Fibroblast of skin of right biceps (primary cell): ENCODE results near the gene RAE1.

Experiments
- DNase-seq: peaks from one replicate; pipeline ENCODE4 v3.0.0-alpha.2; 2013

Gene RAE1

GRCh38 chr20:57389695-57390603, 38.9 kb downstream of the RAE1 start:
- DNase-seq = no peak

DNA sequence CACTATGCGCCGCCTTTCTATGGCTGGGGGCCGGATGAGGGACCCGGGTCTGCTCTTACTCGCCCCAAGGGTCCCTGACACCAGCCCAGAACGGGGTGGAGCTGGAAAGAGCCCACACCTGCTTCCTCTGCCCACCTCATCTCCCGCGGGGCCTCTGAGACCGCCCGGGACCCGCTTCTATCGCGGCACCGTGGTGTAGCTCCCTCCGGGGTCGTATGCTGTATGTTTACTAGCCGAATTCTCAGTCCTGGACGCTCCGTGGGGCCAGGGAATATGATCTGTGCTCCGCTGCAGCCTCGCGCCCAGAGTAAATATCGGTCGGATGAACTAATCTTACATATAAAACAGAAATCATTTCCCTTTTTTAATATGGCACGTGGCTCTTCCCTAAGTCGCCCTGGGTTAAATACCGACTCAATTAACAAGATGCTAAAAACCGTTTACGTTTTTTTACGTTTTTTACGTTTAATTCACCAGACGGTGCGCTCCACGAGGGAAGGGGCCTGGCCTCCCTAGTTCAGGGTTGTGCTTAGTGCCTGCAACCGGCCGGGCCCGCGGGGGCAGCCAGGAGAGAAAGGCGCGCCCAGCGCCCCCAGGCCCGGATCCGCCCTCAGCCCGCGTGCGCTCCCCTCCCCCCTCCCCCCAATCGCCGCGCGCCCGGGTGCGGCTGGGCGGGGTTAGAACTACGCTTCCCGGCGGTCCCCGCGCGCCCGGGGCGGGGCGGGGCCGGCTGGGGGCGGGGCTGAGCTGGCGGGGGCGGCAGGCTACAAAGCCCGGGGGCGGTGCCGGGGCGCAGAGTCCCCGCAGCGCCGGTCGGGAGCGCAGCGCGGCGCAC, 39.8 kb downstream of the RAE1 start, which contains the start of gene RBM38:
RBM38 (plus strand) TSS at position 793 of the 835 bp plus-strand sequence. CDS start 186 bp downstream, outside the sequence.
- peak; percentile 76 for DNase-seq

GRCh38 chr20:57391439-57392301, 40.6 kb downstream of the RAE1 start:
- DNase-seq = no peak

GRCh38 chr20:57392512-57393271, 41.6 kb downstream of the RAE1 start:
- no peak for DNase-seq

- DNase-seq = no peak
These were observed 42.5 kb downstream of the RAE1 start for GRCh38 chr20:57393321-57394120.

GRCh38 chr20:57394121-57395082, 43.3 kb downstream of the RAE1 start:
- no peak for DNase-seq

DNA sequence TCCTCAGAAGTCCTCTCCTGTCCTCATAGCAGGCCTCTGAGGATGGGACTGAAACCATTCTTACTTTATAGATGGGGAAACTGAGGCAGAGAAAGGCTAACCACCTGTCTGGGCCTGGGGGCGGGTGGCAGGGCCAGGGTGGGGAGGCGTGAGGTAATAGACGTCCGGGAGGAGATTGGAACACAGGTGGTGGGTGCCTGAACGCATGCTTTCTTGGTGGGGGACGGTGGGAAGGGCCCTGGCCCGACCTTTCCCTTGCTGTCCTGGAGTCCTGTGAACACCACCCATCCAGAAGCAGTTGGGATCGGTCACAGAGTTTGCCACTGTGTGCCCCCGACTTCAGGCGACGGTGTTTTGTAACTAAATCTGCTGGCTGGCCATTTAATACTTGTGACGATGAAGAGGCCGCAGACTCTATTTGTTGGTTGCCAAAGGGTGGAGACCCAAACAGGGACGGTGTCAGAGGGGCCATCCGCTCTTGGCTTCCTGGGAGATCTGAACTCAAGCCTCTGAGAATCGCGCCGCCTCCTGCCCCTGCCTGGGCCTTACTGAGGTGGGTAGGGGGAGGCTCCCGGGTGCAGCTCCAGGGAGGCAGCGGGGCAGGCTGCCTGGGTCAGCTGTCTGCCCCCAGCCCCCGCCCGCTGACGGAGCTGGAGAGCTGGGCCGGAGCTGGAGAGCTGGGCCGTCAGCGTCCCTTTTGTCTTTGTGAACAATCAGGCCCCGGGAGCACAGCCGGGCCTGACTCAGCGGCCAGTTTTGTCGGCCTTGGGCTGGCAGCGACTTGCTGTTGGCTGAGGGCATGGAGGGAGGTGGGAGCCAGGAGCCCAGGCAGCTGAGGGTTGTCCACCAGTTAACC, 44.3 kb downstream of the RAE1 start:
- no peak for DNase-seq

GRCh38 chr20:57396212-57396983, 45.3 kb downstream of the RAE1 start:
- no peak for DNase-seq

DNA sequence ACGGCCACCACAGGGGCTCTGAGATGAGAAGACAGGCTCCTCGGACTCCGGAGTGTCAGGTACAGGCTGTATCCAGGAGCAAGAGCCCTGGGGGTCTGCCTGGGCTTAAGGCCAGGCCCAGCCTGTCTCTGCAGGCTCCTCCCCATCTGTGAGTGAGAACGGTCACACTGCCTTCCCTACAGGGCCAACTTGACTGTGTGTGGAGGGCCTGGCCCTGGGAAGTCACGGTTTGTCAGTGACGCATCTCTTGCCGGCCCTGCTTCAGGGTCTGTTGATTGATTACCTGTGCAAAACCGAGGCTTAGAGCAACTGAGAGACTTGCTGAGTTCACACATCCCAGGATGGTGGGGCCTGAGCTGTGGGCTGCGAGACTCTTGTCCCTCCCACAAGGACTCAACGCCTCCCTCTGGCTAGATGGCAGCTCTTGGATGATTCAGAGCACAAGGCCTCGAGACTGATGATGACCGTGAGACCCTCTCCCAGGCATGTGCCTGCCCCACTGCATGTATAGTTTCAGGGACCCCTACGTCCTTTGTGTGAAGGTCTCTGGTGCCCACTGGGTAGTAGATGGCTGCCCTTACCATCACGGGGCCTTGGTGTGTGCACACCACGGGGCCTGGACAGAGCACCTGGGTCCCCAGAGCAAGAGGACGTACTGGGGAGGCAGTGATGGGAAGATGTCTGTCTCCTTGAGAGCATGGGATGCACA, 46.1 kb downstream of the RAE1 start:
- no peak for DNase-seq

GRCh38 chr20:57397693-57398108, 46.6 kb downstream of the RAE1 start:
- no peak for DNase-seq

DNA sequence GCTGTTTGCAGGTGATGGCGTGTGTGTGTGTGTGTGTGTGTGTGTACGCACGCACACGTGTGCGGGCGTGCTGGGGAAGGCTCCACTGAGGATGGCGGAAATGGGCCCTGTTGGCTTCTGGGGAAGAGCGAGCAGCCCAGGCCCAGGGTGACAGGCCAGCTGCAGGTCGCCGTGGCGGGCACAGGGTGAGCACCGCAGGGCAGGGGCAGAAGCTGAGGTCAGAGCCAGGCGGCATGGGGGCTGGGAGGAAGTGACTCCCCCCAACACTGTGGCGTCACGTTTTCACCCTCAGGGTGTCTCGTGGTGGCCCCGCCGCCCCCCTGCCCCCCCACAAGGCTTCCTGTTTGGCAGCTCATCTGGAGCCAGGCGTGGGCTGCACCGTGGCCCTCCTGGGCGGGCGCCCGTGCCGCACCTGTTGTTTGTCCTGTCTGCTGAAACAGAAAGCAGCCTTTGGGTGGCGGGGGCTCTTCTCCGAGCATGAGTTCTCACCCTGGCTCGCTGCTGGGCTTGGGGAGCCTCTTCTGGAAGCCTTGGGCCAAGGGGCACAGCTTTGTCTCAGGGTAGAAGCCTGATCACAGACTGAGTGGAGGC, 47.3 kb downstream of the RAE1 start:
- DNase-seq = no peak

DNA sequence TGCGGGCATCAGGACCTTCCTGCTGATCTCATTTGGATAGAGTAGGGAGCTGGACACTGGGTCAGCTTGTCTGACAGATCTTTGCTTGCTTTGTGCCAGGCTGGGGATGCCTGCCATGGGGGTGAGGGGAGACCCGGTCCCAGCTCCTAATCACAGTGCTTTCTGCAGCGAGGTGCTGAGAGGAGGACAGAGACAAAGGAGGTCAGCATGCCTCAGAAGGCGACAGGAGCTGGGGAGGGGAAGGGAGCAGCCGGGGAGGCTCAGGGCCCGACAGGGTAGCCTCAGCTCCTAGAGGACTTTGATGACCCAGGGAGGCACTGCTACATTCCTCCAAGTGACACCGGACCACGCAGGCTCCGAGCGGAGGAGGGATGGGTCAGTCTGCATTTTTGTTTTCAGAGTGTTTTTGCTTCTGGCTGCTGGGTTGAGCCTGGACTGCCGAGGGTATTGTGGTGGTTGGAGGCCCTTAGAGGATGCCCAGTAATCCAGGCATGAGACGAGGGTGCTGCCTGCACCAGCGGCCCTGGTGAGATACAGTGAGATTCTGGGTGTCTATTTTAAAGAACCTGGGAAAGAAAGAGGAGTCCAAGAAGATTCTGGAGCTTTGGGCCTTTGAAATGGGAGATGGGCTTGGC, 48.0 kb downstream of the RAE1 start:
- DNase-seq = no peak

GRCh38 chr20:57399587-57400155, 48.6 kb downstream of the RAE1 start:
- DNase-seq = no peak

DNA sequence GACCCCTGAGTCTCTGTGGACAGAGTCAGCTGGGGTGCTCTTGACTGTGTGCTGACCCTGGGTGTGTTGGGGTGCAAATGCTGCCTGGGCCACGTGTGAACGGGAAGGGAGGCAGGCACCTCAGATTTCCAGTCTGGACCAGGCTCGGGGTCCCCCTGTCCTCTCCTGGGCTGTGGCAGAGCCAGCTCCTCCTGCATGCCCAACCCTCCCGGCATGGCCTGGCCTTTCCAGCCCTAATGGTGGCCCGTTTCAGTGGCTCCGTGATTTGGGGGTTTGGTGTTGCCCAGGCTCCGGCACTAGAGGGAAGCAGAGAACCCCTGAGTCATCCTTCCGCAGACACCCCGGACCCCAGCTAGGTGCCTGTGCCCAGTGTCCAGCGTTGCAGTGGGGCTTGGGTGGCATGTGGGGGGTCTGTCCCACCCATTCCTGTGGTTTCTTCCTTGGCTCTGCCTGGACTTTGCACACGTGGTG, 49.2 kb downstream of the RAE1 start:
- no peak for DNase-seq

DNA sequence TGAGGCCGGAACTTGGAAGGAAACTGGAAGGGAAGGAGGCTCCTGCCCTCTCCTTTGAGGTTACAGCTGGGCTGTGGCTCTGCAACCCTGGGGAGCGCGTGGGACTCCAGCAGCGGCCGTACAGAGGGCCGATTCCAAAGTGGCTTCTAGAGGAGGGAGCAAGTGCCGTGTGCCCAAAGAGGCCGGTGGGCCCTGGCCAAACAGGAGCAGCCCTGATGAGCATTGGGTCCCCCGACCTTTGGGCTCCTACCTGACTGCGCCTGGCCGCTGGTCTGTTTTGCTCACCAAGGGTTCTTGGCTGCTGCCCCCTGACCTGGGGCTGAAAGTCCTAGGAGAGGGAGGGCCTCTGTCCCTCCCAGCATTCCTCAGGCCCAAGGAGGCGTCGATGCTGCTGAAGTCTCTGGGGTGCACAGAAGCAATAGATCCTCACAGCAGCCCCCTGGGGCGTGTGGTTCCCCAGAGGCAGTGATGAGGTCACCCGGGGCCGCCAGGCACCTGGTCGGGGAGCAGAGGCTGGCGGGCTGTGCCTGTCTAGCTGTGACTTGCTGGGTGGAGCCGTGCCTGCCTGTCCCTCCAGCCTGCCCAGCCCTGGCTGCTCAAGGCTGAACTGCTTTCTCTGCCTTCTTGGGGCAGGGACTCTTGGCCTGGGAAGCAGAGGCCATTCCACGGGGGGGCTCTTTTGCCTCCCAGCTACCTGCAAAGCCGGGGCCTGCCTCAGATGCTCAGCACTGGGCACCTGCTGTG, 49.9 kb downstream of the RAE1 start:
- DNase-seq = no peak
